Liver (tissue), 3 donors: ENCODE results near the gene PARD3B.

Experiments used
- ATF3 ChIP-seq: IDR thresholded peaks from 2 replicates; pipeline ENCODE4 v1.6.1; 2016; ENCODE audit warnings: antibody characterized with exemption
- CTCF ChIP-seq: fragments of 150-350 bp; IDR thresholded peaks from 2 replicates; pipeline ENCODE4 v1.5.1; 2017; ENCODE audit warnings: improper control_type of control experiment, low read depth, low read length; ENCODE audit not compliant: missing input control
- EGR1 ChIP-seq, 2 donors: IDR thresholded peaks; 2 replicates each; pipeline ENCODE4 v1.6.1; 2016 to 2018; ENCODE audit warnings: antibody characterized with exemption in 2 of 2, low read depth in 2 of 2
- MAX ChIP-seq: IDR thresholded peaks from 2 replicates; pipeline ENCODE4 v1.6.1; 2016; ENCODE audit warnings: antibody characterized with exemption
- RXRA ChIP-seq, 2 donors: IDR thresholded peaks; 2 replicates each; pipeline ENCODE4 v1.6.1; 2017 to 2018; ENCODE audit warnings: antibody characterized with exemption in 2 of 2, mild to moderate bottlenecking in 1 of 2
- SP1 ChIP-seq: IDR thresholded peaks from 2 replicates; pipeline ENCODE4 v1.6.1; 2018; ENCODE audit warnings: antibody characterized with exemption, mild to moderate bottlenecking
- YY1 ChIP-seq: IDR thresholded peaks from 2 replicates; pipeline ENCODE4 v1.6.1; 2016; ENCODE audit warnings: antibody characterized with exemption, mild to moderate bottlenecking
- donor health status: healthy.
- donor health status: healthy.

GRCh38 chr2:205571360-205571959 lies 1026.2 kb downstream of the PARD3B start:
- no peak for TF ChIP-seq CTCF
- no peak for TF ChIP-seq YY1
- no peak for TF ChIP-seq SP1
- TF ChIP-seq RXRA (IDR thresholded peaks at IDR 0.05), result no peak
- TF ChIP-seq MAX, result no peak
- no peak for TF ChIP-seq EGR1 (IDR thresholded peaks at IDR 0.05; ENCODE audit: low read depth in 2 of 2)
- no peak for TF ChIP-seq ATF3
